H1 (cell line): Measurements from ENCODE around the gene CAMSAP1. TPM values are rescaled to one million over a fixed set of nuclear protein-coding genes. Genes with fewer than 3 reads are reported as not detected.

ENCODE experiments used
- ATF2 ChIP-seq: IDR thresholded peaks from 2 replicates; pipeline ENCODE4 v1.6.1; 2012; ENCODE audit warnings: low read length, inconsistent platforms
- BRCA1 ChIP-seq: IDR thresholded peaks from 2 replicates; pipeline ENCODE4 v1.6.1; 2012; ENCODE audit warnings: low read depth, low read length, improper control_type of control experiment
- CHD1 ChIP-seq: IDR thresholded peaks from 2 replicates; pipeline ENCODE4 v1.6.1; 2012; ENCODE audit warnings: low read depth, low read length, improper control_type of control experiment
- GTF2F1 ChIP-seq: IDR thresholded peaks from 2 replicates; pipeline ENCODE4 v1.6.1; 2012; ENCODE audit warnings: low read depth, low read length, improper control_type of control experiment, borderline replicate concordance
- NANOG ChIP-seq: IDR thresholded peaks from 2 replicates; pipeline ENCODE4 v1.6.1; 2011; ENCODE audit warnings: low read length, low read depth, mild to moderate bottlenecking, inconsistent platforms; ENCODE audit not compliant: insufficient read depth, poor library complexity, severe bottlenecking
- PHF8 ChIP-seq: fragments of 200-600 bp; sonication (generic); conservative IDR thresholded peaks from 2 replicates; pipeline ENCODE4 v1.7.1; 2012; ENCODE audit warnings: low read depth, mild to moderate bottlenecking, inconsistent platforms, low read length, moderate library complexity
- POLR2A ChIP-seq, 2 experiments: IDR thresholded peaks; 1 replicate in 1 of 2; 2 replicates in 1 of 2; pipeline ENCODE4 v1.6.1; 2011; ENCODE audit warnings: low read depth in 2 of 2, low read length in 2 of 2, mild to moderate bottlenecking in 2 of 2; ENCODE audit errors: control extremely low read depth in 1 of 2
- TAF1 ChIP-seq: IDR thresholded peaks from 2 replicates; pipeline ENCODE4 v1.6.1; 2011; ENCODE audit warnings: mild to moderate bottlenecking, low read depth, low read length
- USF2 ChIP-seq: IDR thresholded peaks from 2 replicates; pipeline ENCODE4 v1.6.1; 2011; ENCODE audit warnings: low read length, improper control_type of control experiment
- polyA plus RNA-seq, 7 experiments: library from polyadenylated mRNA; depleted of rRNA in 3 of 7; stranded (reverse) in 5 of 7; unstranded in 2 of 7; fragments of >200 nt in 5 of 7; fragments of 200-250 nt in 2 of 7; gene quantifications; 1 replicate in 5 of 7; 2 replicates in 1 of 7; 4 replicates in 1 of 7; pipeline versions ENCODE4 v1.2.1 to v1.2.3, GENCODE V29; 2011 to 2013; ENCODE audit warnings: missing spikeins in 2 of 7, mixed read lengths in 2 of 7
- total RNA-seq: library from RNA; stranded (reverse); fragmentation: NEBNext Ultra II Directional; extraction: Animal tissue kit (Norgen Biotek cat#: 25700); gene quantifications from 2 replicates; pipeline ENCODE4 v1.2.1, GENCODE V29; 2021

The CAMSAP1 gene
- total and polyA plus RNA-seq, 2 of the 8 experiments (the other 6 are each of a cell fraction or from before 2014, with no cell fraction given), result 13.4 to 44.0 TPM

DNA sequence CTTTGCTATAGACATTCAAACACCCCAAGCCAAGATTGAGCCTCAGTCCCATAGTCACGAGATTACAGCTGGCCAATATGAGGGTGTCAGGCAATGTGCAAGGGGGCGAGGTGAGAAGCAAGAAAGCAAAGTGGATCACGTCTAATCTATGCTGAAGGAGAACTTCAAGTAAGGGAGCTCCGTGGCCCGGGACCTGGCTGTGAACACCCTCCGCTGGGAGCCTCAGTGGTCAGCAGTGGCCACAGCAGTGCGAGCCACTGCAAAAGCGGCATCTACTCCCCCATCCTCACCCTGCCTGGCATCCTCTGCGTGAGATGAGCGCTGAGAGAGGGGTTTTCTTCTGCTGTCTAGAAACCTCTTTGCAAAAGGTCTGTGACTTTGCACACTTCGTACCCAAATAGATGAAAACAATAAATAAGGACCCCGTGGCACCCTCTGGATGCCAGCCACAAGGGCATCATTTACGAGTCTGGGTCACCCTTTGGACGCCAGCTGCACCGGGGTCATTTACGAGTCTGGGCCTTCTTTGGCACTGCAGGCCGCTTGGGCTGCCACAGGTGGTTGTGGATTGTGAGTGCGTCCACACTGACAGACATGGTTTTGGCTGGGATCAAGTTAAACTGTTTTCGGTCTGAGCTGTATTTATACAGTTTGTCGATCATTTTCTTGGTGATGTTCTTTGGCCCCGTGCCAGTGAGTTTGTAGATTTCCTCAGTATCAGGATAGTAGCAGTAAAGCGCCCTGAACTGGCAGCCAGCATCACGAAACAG, 96.4 kb downstream of the CAMSAP1 start (continued):
- TF ChIP-seq GTF2F1 (no peak), CHD1 (no peak), BRCA1 (no peak), ATF2 (no peak), PHF8 (no peak), TAF1 (no peak), USF2 (no peak), POLR2A (IDR thresholded peaks at IDR 0.05; ENCODE audit: control extremely low read depth in 1 of 2, low read depth in 2 of 2, low read length in 2 of 2) (no peak), NANOG (no peak)
